GM23338 (cell line): ENCODE data around the gene SLC5A7.

Experiments used
- EZH2 ChIP-seq: fragments of 200-600 bp; sonication (generic); IDR thresholded peaks from one replicate; pipeline ENCODE4 v1.8.0; 2017; ENCODE audit warnings: antibody characterized with exemption, mild to moderate bottlenecking, low read depth; ENCODE audit not compliant: unreplicated experiment
- EZH2phosphoT487 ChIP-seq: fragments of 200-600 bp; sonication (generic); IDR thresholded peaks from one replicate; pipeline ENCODE4 v1.8.1; 2018; ENCODE audit warnings: antibody characterized with exemption; ENCODE audit not compliant: unreplicated experiment
- JUNB ChIP-seq: IDR thresholded peaks from one replicate; pipeline ENCODE4 v1.6.1; 2016; ENCODE audit warnings: antibody characterized with exemption; ENCODE audit not compliant: unreplicated experiment
- NANOG ChIP-seq: IDR thresholded peaks from 2 replicates; pipeline ENCODE4 v1.6.1; 2016; ENCODE audit warnings: antibody characterized with exemption, borderline replicate concordance
- POLR2AphosphoS5 ChIP-seq: IDR thresholded peaks from 2 replicates; pipeline ENCODE4 v1.6.1; 2016; ENCODE audit warnings: antibody characterized with exemption, low read depth
- STAT1 ChIP-seq: IDR thresholded peaks from one replicate; pipeline ENCODE4 v1.6.1; 2016; ENCODE audit warnings: antibody characterized with exemption; ENCODE audit not compliant: unreplicated experiment
- ZNF114 ChIP-seq: fragments of 250-450 bp; sonication (Bioruptor Pico); IDR thresholded peaks from 2 replicates; pipeline ENCODE4 v1.5.0; 2020; ENCODE audit warnings: mild to moderate bottlenecking, moderate library complexity
- TF ChIP-seq, protein P1 (sequence below), 2 experiments: fragments of 200-600 bp in 1 of 2; sonication (generic) in 1 of 2; conservative IDR thresholded peaks; 2 replicates each; pipeline versions ENCODE4 v1.5.1 to v1.6.1; 2016 to 2017; ENCODE audit warnings: antibody characterized with exemption in 2 of 2, low read depth in 2 of 2, mild to moderate bottlenecking in 2 of 2, moderate library complexity in 1 of 2
- TF ChIP-seq, protein P2 (sequence below): IDR thresholded peaks from one replicate; pipeline ENCODE4 v1.6.1; 2018; ENCODE audit warnings: antibody characterized with exemption; ENCODE audit not compliant: unreplicated experiment
- TF ChIP-seq, protein P3 (sequence below): fragments of 250-450 bp; sonication (Bioruptor Pico); IDR thresholded peaks from 2 replicates; pipeline ENCODE4 v1.5.0; 2020; ENCODE audit warnings: mild to moderate bottlenecking, moderate library complexity

DNA sequence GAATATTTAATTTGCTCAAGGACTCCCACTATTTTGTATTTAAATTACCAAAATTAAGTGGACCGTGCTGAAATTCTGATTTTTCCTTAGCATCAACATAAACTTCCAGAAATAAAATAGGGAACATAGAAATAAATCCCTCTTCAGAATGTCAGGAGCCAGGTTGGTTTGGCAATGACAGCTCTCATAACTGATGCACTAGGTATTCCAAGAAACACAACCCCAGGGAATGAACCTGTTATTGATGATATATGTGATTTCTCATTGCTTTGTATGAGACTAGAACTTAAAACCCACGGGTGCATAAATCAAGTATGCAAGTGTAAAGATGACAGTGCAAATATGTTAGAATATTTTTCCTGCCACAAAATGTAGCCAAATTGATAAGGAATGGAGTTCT is 12.8 kb downstream of the SLC5A7 start:
- TF ChIP-seq, protein P1, sequence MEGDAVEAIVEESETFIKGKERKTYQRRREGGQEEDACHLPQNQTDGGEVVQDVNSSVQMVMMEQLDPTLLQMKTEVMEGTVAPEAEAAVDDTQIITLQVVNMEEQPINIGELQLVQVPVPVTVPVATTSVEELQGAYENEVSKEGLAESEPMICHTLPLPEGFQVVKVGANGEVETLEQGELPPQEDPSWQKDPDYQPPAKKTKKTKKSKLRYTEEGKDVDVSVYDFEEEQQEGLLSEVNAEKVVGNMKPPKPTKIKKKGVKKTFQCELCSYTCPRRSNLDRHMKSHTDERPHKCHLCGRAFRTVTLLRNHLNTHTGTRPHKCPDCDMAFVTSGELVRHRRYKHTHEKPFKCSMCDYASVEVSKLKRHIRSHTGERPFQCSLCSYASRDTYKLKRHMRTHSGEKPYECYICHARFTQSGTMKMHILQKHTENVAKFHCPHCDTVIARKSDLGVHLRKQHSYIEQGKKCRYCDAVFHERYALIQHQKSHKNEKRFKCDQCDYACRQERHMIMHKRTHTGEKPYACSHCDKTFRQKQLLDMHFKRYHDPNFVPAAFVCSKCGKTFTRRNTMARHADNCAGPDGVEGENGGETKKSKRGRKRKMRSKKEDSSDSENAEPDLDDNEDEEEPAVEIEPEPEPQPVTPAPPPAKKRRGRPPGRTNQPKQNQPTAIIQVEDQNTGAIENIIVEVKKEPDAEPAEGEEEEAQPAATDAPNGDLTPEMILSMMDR (conservative IDR thresholded peaks at IDR 0.05; ENCODE audit: low read depth in 2 of 2), result no peak
- TF ChIP-seq POLR2AphosphoS5 (no peak), EZH2 (no peak), NANOG (no peak), ZNF114 (CRISPR knock-in tag) (no peak), STAT1 (no peak), EZH2phosphoT487 (no peak), JUNB (no peak)
- TF ChIP-seq, protein P2, sequence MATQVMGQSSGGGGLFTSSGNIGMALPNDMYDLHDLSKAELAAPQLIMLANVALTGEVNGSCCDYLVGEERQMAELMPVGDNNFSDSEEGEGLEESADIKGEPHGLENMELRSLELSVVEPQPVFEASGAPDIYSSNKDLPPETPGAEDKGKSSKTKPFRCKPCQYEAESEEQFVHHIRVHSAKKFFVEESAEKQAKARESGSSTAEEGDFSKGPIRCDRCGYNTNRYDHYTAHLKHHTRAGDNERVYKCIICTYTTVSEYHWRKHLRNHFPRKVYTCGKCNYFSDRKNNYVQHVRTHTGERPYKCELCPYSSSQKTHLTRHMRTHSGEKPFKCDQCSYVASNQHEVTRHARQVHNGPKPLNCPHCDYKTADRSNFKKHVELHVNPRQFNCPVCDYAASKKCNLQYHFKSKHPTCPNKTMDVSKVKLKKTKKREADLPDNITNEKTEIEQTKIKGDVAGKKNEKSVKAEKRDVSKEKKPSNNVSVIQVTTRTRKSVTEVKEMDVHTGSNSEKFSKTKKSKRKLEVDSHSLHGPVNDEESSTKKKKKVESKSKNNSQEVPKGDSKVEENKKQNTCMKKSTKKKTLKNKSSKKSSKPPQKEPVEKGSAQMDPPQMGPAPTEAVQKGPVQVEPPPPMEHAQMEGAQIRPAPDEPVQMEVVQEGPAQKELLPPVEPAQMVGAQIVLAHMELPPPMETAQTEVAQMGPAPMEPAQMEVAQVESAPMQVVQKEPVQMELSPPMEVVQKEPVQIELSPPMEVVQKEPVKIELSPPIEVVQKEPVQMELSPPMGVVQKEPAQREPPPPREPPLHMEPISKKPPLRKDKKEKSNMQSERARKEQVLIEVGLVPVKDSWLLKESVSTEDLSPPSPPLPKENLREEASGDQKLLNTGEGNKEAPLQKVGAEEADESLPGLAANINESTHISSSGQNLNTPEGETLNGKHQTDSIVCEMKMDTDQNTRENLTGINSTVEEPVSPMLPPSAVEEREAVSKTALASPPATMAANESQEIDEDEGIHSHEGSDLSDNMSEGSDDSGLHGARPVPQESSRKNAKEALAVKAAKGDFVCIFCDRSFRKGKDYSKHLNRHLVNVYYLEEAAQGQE, result no peak
- TF ChIP-seq, protein P3, sequence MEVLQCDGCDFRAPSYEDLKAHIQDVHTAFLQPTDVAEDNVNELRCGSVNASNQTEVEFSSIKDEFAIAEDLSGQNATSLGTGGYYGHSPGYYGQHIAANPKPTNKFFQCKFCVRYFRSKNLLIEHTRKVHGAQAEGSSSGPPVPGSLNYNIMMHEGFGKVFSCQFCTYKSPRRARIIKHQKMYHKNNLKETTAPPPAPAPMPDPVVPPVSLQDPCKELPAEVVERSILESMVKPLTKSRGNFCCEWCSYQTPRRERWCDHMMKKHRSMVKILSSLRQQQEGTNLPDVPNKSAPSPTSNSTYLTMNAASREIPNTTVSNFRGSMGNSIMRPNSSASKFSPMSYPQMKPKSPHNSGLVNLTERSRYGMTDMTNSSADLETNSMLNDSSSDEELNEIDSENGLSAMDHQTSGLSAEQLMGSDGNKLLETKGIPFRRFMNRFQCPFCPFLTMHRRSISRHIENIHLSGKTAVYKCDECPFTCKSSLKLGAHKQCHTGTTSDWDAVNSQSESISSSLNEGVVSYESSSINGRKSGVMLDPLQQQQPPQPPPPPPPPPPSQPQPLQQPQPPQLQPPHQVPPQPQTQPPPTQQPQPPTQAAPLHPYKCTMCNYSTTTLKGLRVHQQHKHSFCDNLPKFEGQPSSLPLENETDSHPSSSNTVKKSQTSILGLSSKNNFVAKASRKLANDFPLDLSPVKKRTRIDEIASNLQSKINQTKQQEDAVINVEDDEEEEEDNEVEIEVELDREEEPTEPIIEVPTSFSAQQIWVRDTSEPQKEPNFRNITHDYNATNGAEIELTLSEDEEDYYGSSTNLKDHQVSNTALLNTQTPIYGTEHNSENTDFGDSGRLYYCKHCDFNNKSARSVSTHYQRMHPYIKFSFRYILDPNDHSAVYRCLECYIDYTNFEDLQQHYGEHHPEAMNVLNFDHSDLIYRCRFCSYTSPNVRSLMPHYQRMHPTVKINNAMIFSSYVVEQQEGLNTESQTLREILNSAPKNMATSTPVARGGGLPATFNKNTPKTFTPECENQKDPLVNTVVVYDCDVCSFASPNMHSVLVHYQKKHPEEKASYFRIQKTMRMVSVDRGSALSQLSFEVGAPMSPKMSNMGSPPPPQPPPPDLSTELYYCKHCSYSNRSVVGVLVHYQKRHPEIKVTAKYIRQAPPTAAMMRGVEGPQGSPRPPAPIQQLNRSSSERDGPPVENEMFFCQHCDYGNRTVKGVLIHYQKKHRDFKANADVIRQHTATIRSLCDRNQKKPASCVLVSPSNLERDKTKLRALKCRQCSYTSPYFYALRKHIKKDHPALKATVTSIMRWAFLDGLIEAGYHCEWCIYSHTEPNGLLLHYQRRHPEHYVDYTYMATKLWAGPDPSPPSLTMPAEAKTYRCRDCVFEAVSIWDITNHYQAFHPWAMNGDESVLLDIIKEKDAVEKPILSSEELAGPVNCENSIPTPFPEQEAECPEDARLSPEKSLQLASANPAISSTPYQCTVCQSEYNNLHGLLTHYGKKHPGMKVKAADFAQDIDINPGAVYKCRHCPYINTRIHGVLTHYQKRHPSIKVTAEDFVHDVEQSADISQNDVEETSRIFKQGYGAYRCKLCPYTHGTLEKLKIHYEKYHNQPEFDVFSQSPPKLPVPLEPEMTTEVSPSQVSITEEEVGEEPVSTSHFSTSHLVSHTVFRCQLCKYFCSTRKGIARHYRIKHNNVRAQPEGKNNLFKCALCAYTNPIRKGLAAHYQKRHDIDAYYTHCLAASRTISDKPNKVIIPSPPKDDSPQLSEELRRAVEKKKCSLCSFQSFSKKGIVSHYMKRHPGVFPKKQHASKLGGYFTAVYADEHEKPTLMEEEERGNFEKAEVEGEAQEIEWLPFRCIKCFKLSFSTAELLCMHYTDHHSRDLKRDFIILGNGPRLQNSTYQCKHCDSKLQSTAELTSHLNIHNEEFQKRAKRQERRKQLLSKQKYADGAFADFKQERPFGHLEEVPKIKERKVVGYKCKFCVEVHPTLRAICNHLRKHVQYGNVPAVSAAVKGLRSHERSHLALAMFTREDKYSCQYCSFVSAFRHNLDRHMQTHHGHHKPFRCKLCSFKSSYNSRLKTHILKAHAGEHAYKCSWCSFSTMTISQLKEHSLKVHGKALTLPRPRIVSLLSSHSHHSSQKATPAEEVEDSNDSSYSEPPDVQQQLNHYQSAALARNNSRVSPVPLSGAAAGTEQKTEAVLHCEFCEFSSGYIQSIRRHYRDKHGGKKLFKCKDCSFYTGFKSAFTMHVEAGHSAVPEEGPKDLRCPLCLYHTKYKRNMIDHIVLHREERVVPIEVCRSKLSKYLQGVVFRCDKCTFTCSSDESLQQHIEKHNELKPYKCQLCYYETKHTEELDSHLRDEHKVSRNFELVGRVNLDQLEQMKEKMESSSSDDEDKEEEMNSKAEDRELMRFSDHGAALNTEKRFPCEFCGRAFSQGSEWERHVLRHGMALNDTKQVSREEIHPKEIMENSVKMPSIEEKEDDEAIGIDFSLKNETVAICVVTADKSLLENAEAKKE (CRISPR knock-in tag), result no peak
